Endometrial microvascular endothelial cells (primary cell): Measurements from ENCODE around the gene ABCC8. TPM values are rescaled to one million over a fixed set of nuclear protein-coding genes. Genes with fewer than 3 reads are reported as not detected.

Source experiments
- in situ Hi-C: cut with HindIII; loops from 2 replicates; pipeline ENCODE4 v1.10.0; 2017; ENCODE audit warnings: low sequenced_read_pairs, low pct_unique_long_range_greater_than_20kb; ENCODE audit errors: inconsistent ontology term
- total RNA-seq: library from RNA; depleted of rRNA; stranded (reverse); fragments of >200 nt; gene quantifications from one replicate; pipeline ENCODE4 v1.2.3, GENCODE V29; 2015; ENCODE audit errors: inconsistent ontology term

The ABCC8 gene
- total RNA-seq, 1 donor from 2014 or later = not detected

DNA sequence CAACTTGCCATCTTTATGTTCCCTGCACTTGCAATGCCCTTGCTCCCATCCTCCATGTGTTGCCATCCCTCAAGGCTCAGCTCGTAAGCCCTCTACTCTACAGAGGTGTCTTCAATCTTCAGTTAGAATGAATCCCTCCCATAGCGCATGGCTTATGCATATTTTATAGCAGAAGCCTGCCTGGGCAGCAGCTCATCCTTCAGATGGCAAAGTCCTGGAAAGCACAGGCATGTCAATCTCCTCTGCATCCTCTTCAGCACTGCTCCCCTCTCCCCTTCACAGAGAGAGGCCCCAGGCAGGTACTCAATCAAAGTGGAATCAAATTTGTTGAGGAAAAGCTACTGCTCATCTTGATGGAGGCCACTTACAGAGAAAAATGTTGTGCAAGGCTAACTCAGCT is 31.1 kb upstream of the ABCC8 start:
- in situ Hi-C loops = no loop called here

GRCh38 chr11:17506942-17507341 is 30.3 kb upstream of the ABCC8 start:
- in situ Hi-C loops = no loop called here

DNA sequence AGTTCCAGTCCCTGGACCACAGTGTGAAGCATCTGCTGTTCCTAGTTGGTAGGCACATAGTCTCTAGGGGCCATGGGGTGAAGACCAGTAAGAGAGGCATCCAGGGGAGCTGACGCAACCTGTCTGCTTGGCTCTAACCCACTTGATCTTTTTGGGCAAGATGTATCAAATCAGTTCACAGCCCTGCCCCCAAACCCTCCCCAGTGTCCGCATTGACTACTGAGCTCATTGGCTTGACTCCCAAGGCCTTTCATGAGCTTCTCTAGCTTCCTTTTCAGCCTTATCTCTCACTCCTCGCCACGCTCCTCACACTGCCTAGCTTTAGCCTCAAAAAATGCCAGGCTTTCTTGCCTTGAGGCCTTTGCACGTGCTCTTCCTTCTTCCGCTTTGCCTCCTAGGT is 29.7 kb upstream of the ABCC8 start:
- in situ Hi-C loops = no loop called here

DNA sequence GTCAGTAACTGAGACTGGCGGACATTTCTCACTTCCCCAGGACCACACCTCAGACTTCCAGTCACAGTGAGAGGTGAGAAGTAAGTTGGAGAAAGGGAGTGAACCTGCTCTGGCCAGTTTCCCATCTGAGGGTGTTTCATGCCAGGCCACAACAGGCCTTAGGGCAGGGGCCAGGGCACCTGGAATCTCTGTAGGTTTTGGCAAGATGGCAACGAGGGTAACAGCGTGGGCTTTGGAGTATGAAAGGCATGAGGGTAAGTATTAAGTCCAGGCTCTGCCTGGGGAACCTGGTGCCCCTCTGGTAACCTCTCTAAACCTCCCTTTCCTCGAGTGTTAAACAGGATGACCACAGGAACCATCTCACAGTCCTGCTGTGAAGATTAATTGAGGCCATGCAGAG is 28.5 kb upstream of the ABCC8 start:
- in situ Hi-C loops = no loop called here

DNA sequence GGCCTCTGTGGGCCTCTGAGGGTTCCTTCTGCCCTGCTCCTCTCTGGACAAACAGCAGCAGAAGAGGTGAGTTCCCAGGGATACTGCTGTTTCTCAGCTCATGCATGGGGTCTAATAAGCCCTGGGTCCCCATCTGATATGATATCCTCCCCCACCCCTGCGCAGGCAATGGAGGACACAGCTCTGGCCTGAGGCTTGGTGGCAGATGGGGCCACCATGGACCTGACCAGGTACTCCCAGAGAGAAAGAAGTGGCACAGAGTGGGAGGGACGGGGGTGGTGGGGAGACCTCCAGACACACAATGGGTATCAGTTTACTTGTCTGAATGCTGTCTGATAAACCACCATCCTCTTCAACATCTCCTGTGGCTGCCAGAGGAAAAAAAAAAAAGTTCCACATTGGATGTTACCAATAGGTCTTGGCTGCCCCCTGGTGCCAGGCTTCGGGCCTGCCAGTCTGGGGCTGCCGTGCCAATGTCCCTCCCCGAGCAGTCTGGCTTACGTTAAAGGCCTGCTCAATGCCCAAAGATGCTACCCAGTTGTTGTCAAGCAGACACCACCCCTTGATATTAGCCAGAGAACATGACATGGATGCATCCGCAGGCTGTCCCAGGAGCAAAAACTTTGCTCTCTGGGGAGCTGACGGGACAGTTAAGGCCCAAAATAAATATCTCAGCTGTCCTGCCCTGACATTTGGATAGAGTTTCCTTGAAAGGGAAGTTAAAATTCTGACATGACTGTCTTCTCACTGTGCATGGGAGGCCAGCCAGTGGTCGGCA is 27.9 kb upstream of the ABCC8 start:
- in situ Hi-C loops = no loop called here

DNA sequence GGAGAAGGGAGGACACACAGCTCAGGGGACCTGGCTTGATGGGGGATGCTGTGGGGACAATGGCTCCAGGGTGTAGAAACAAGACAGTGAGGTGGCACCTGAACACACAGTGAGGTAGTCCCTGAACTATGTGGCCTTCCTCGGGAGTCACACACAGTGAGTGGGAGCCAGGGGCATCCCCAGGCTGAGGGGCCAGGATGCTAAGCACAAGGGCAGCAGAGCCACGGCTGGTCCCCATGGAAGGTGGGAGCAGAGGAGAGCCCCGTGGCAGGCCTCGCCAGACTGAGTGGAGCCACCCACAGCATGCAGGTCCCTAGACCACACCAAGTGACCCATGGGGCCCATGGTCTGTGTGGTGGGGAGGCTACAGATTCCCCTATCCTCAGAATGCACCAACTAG is 26.0 kb upstream of the ABCC8 start:
- in situ Hi-C loops = no loop called here

DNA sequence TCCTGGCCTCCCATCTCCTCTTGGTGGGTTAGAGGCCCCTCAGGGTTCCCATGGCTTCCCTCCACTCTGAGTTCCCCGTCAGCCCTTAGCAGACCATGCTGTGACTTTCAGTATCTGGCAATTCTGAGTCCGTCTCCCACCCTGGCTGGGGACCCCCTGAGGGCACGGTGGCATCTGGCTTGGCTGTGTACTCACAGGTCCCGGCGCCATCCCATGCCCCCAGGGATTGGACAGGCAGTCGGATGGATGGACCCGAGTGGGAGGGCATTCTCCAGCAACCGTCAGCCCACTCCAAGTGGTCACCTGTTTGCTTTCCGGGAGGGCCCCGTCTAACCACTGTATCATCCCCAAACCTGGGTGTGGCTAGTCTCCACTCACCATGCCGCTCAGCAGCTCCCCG is 24.0 kb upstream of the ABCC8 start:
- in situ Hi-C loops = no loop called here

GRCh38 chr11:17498475-17498874 is 21.8 kb upstream of the ABCC8 start:
- in situ Hi-C loops = no loop called here

- in situ Hi-C loops = no loop called here
Observed at GRCh38 chr11:17498058-17498457, 21.4 kb upstream of the ABCC8 start.

- in situ Hi-C loops = no loop called here
Observed at GRCh38 chr11:17496406-17496805, 19.8 kb upstream of the ABCC8 start.

GRCh38 chr11:17494019-17494418 is 17.4 kb upstream of the ABCC8 start:
- in situ Hi-C loops = no loop called here

GRCh38 chr11:17490938-17491337 is 14.3 kb upstream of the ABCC8 start:
- in situ Hi-C loops = no loop called here

DNA sequence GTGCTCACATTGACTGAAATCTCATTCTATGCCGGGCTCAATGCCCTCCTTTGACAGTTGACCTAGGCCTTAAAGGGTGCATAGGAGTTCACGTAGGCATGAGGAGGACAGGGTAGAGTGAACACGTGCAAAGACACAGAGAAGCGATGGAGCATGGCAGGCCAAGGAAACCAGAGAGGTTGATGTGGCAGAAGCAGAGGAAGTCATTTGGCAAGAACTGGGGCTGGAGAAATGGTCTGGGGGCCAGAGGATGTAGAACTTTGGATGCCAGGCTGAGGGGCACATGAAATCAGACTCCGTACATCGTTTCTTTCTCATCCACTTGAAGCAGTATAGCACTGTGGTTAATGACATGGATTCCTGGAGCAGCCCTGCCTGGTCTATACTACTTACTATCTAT is 13.6 kb upstream of the ABCC8 start:
- in situ Hi-C loops = no loop called here

DNA sequence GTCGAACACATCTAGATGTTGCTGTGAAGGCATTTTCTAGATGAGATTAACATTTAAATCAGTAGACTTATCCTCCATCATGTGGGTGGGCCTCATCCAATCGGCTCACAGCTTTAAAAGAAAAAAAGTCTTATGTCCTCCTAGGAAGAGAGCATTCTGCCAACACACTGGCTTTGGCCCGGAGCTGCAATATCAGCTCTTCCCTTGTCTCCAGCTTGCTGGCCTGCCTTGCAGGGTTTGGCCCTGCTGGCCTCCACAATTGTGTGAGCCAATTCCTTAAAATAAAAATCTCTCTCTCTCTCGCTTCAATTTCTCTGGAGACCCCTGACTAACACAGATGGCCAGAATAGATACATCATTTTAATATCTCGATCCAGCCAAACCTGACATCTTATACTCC is 13.1 kb upstream of the ABCC8 start:
- in situ Hi-C loops = no loop called here

- in situ Hi-C loops = no loop called here
Observed at GRCh38 chr11:17488563-17488962, 11.9 kb upstream of the ABCC8 start.

DNA sequence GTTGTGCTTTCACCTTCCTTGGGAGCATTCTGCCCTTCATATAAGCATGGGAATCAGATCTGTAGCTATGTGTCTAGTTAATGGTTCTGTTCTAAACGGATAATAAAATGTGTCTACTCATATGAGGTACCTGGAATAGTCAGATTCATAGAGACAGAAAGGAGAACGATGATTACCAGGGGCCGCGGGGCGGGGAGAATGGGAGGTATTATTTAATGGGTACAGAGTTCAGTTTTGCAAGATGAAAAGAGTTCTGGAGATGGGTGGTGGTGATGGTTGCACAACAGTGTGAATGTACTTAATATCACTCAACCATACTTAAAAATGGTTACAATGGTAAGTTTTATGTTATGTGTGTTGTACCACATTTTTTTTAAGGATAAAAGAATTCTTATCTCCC is 10.0 kb upstream of the ABCC8 start:
- in situ Hi-C loops = no loop called here

GRCh38 chr11:17483505-17483904 is 6.9 kb upstream of the ABCC8 start:
- in situ Hi-C loops = no loop called here

DNA sequence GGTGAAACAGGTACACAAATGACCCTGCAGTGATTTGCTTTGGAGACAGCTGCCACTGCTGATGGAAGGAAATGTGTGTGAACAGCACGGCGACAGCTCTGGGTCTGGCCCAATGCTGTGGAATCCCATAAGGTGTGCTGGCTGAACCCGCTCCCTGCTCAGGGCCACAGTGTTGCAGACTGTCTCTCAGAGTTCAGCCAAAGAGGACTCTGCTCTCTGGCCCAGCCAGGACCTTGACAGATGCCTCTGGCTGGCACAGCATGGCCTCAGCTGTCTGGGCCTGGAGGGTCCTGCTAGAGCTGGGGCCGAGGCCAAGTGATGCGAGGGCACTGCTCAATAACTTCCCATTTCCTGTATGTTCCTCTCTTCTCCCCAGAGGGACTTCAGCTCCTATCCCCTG is 5.3 kb upstream of the ABCC8 start:
- in situ Hi-C loops = no loop called here

DNA sequence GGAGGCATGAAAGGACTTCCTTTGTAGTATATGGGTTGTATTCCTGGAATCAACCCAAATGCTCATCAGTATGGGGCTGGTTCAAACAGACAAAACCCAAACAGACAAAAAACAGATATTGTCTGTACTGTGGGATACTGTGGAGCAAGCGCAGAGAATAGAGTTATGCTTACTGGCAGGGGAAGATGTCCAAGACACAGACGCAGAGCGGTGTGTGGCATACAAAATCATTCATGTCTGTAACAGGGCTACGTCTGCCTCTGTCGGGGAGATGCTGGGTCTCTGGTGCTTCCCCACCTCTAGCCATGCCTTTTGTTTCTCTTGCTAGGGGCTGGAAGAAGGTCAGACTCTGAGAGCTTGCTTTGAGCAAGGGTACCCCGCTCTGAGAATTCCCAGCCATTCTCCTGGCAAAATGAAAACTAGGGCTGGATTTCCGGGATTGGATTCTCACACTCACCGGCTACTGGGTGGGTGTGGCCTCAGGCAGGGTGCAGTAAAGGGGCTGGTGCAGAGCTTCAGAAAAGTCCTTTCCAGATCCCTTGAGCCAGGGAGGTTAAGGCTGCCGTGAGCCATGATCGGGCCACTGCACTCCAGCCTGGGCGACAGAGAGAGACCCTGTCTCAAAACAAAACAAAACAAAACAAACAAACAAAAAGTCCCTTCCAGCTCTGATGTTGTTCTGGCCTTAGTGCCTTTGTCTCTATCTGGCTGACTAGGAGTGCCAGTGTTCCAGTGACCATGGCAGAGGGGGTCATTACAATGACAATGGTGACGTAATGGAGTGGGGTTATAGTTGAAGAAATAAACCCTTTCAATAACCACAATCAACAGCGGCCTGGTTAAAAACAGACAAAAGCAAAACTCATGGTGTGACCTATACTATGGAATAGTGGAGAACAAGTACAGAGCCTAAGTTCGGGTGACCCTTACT is 2.9 kb upstream of the ABCC8 start:
- in situ Hi-C loops = no loop called here

GRCh38 chr11:17478070-17478469 is 1.4 kb upstream of the ABCC8 start:
- in situ Hi-C loops = no loop called here
